ENCODE data around the gene TAS1R1. TPM values are rescaled to one million over a fixed set of nuclear protein-coding genes. Genes with fewer than 3 reads are reported as not detected.

TAS1R1 gene
- polyA plus RNA-seq, 3 donors = 0.09 to 0.21 (median 0.19) TPM

DNA sequence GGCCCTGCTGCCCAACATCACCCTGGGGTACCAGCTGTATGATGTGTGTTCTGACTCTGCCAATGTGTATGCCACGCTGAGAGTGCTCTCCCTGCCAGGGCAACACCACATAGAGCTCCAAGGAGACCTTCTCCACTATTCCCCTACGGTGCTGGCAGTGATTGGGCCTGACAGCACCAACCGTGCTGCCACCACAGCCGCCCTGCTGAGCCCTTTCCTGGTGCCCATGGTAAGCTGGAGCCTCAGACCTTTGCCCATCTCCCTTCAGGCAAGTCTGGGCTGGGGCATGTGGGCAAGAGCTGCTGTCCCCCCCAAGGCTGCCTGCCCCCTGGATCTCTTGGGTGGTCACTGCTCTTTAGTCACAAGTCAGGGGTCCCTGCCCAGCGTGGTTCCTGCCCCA is 15.9 kb downstream of the TAS1R1 start:
- no peak for DNase-seq

DNA sequence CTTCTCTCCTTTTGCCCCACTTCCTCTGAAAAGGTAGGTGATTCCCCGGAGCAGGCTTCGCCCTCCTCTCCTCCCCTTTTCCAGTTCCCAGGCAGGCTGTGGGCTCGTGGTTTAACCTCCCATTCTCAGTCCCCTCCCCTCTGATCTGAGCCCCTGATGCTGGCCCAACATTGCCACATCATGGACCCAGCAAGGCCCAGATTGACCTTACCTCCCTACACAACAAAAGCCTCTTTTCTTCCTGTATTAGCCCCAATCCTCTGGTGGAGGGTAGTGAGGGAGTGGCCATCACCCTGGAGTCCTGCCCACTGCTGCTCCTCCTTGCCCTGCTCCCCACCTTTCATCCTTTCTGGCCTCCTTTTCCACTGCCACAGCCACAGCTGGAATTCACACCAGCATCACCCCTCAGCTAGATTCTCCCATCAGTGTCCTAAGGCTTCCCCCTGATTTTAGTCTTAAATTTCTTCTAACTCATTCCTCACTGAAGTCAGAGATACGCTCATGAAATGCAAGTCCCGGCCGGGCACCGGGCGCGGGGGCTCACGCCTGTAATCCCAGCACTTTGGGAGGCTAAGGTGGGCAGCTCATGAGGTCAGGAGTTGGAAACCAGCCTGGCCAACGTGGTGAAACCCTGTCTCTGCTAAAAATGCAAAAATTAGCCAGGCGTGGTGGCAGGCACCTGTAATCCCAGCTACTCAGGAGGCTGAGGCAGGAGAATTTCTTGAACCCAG is 17.7 kb downstream of the TAS1R1 start:
- DNase-seq = no peak

DNA sequence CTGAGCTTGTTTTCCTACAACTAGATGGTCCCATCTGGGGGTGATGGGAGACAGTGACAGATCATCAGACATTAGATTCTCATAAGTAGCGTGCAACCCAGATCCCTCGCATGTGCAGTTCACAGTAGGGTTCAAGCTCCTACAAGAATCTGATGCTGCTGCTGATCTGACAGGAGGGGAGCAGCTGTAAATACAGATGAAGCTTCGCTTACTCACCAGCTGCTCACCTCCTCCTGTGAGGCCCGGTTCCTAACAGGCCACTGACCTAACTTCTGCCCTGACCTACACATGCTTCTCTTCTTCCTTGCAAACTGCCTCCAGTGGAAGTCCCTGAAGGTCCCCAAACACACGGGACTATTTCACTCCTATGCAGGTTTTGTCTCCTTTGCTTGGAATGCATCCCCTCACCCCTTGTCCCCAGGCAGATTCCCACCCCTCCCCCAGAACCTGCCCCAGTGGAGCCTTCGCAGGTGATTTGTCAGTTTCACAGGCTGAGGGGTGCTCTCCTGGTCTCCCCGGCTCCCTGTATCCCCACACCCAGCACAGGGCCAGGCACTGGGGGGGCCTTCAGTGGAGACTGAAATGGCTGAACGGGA is 19.0 kb downstream of the TAS1R1 start:
- DNase-seq = no peak

DNA sequence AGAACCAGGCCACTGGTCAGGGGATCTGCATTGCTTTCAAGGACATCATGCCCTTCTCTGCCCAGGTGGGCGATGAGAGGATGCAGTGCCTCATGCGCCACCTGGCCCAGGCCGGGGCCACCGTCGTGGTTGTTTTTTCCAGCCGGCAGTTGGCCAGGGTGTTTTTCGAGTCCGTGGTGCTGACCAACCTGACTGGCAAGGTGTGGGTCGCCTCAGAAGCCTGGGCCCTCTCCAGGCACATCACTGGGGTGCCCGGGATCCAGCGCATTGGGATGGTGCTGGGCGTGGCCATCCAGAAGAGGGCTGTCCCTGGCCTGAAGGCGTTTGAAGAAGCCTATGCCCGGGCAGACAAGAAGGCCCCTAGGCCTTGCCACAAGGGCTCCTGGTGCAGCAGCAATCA is 19.7 kb downstream of the TAS1R1 start:
- no peak for DNase-seq

DNA sequence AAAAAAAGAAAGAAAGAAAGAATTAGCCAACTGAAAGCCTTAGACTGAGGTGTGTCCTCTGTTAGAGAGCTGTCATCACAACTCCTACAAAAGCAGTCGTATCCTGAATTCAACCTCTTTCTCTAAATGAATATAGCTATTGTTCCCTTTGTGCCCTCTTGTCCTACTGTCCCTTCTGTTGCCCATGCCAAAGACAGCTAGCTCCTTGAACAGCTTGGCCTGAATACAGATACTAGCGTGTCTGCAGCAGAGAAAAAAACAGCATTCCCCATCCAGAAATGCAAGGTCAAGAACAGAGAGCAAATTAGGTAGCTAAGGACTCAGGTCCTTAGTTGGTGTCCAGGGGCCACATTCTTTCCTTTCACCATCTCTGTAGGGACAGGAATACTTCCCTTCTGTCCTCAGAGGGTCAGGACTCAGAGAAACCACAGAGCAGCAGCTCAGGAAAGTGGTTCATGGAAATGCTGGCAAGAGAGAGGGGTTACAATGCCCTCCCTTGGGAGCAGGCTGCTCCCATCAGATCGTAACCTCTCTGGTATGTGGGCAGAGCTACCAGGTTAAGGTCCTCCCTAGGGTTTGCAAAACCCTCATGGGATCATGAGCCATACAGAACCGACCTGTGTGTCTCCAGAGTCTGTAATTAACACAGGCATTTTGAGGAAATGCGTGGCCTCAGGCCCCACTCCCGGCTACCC is 22.9 kb downstream of the TAS1R1 start:
- DNase-seq = no peak

DNA sequence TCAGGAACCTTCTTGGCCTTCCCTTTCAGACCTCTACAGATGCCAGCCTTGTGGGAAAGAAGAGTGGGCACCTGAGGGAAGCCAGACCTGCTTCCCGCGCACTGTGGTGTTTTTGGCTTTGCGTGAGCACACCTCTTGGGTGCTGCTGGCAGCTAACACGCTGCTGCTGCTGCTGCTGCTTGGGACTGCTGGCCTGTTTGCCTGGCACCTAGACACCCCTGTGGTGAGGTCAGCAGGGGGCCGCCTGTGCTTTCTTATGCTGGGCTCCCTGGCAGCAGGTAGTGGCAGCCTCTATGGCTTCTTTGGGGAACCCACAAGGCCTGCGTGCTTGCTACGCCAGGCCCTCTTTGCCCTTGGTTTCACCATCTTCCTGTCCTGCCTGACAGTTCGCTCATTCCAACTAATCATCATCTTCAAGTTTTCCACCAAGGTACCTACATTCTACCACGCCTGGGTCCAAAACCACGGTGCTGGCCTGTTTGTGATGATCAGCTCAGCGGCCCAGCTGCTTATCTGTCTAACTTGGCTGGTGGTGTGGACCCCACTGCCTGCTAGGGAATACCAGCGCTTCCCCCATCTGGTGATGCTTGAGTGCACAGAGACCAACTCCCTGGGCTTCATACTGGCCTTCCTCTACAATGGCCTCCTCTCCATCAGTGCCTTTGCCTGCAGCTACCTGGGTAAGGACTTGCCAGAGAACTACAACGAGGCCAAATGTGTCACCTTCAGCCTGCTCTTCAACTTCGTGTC is 23.7 kb downstream of the TAS1R1 start:
- DNase-seq = no peak

DNA sequence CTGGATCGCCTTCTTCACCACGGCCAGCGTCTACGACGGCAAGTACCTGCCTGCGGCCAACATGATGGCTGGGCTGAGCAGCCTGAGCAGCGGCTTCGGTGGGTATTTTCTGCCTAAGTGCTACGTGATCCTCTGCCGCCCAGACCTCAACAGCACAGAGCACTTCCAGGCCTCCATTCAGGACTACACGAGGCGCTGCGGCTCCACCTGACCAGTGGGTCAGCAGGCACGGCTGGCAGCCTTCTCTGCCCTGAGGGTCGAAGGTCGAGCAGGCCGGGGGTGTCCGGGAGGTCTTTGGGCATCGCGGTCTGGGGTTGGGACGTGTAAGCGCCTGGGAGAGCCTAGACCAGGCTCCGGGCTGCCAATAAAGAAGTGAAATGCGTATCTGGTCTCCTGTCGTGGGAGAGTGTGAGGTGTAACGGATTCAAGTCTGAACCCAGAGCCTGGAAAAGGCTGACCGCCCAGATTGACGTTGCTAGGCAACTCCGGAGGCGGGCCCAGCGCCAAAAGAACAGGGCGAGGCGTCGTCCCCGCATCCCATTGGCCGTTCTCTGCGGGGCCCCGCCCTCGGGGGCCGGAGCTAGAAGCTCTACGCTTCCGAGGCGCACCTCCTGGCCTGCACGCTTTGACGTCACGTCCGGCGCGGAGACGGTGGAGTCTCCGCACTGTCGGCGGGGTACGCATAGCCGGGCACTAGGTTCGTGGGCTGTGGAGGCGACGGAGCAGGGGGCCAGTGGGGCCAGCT is 24.4 kb downstream of the TAS1R1 start, which contains the start of gene ZBTB48:
TSS of gene ZBTB48 (plus strand) at position 621 of the 745 bp plus-strand sequence. CDS start 616 bp downstream, outside the sequence.
- peak; percentile 99 for DNase-seq

DNA sequence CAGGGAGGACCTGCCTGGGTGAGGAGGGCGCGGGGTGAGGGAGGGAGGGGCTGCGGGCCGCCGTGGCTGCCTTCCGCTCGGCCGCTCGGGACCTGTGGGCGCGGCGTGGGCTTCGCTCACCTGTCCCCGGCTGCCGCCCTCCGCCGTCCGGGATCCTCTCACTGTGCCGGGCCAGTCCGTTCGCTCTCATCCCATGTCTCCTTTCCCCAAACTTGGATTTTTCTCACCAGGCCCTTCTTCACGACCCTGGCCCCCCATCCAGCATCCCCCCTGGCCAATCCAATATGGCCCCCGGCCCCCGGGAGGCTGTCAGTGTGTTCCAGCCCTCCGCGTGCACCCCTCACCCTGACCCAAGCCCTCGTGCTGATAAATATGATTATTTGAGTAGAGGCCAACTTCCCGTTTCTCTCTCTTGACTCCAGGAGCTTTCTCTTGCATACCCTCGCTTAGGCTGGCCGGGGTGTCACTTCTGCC is 25.0 kb downstream of the TAS1R1 start:
- DNase-seq = no peak

DNA sequence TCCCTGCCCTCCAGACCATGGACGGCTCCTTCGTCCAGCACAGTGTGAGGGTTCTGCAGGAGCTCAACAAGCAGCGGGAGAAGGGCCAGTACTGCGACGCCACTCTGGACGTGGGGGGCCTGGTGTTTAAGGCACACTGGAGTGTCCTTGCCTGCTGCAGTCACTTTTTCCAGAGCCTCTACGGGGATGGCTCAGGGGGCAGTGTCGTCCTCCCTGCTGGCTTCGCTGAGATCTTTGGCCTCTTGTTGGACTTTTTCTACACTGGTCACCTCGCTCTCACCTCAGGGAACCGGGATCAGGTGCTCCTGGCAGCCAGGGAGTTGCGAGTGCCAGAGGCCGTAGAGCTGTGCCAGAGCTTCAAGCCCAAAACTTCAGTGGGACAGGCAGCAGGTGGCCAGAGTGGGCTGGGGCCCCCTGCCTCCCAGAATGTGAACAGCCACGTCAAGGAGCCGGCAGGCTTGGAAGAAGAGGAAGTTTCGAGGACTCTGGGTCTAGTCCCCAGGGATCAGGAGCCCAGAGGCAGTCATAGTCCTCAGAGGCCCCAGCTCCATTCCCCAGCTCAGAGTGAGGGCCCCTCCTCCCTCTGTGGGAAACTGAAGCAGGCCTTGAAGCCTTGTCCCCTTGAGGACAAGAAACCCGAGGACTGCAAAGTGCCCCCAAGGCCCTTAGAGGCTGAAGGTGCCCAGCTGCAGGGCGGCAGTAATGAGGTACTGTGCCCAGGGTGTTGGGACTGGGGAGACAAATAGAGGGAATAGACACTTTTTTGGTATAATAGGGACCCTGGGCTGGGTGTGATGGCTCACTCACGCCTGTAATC is 25.7 kb downstream of the TAS1R1 start:
- no peak for DNase-seq

DNA sequence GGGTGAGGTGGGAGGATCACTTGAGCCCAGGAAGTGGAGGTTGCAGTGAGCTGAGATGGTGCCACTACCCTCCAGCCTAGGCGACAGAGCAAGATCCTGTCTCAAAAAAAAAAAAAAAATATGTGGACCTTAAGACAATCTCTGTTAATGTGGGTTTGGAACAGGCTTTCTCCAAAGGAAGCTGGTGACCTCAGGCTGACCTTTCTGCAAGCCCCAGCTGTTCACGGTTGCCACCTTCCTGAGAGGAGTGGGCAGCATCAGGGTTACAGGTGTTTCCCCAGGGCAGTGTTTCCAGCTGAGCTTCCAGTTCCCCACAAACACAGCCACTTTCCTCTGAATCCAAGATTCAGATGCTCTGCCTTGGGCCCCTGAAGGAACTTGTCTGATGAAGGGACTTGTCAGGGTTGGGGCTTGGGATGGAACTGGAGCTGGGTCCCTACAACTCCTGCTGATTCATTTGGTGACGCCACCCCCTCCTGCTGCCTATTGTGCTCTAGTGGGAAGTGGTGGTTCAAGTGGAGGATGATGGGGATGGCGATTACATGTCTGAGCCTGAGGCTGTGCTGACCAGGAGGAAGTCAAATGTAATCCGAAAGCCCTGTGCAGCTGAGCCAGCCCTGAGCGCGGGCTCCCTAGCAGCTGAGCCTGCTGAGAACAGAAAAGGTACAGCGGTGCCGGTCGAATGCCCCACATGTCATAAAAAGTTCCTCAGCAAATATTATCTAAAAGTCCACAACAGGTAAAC is 26.6 kb downstream of the TAS1R1 start:
- DNase-seq = no peak

DNA sequence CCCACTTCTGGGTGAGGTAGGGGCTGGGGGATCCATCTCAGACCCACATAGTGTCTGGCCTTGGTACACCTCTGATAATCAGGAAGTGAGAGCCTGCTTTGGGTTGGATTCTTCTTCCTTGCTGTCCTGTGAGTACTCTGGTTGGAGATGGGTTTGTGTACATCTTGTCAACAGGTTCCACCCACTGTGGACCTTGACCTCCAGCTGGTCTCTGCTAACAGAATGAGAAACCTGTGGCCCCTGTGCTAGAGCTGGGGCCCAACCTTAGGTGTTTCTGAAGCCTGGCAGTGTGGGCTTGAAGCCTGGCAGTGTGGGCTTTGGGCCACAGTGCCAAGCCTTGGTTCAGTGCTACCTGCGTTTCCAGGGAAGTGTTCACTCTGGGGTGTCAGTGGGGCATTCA is 27.3 kb downstream of the TAS1R1 start:
- DNase-seq = no peak

DNA sequence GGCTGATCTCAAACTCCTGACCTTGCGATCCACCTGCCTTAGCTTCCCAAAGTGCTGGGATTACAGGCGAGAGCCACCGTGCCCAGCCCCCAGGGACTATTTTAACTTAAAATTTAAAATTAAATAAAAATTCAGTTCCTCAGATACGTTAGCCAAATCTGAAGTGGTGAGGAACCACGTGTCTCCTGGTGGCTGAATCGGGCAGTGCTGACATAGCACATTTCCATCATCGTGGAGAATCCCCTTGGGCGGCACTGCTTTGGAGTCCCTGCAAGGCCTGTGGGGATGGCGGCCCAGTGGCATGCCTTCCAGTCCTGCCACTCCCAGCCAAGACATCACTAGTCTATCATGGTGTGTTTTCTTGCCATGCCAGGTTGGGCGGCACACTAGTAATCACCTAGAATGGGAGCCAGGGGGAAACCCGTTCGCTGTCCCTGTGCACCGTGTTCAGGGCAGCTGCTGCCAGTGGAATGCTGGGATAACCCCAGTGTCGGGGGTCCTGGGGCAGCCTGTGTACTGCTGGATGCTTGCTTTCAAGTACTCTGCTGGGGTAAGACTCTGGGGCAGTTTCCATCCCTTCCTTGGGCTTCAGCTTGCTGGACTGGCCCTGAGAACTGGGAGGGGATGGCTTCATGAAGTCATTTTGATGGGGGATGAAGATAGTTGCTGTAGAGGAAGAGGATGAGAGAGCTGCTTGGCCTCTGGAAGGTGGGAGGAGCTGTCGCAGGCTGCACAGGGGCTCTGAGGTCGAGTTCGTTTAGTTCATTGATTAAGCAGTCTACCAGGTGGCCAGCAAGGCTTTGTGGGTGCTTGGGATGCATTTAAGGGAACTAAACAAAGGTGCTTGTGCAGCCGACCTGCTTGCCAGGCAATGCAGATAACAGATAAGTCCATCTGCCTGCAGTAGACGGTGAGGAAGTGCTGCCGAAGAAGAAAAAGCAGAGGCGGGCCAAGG is 29.3 kb downstream of the TAS1R1 start:
- no peak for DNase-seq

DNA sequence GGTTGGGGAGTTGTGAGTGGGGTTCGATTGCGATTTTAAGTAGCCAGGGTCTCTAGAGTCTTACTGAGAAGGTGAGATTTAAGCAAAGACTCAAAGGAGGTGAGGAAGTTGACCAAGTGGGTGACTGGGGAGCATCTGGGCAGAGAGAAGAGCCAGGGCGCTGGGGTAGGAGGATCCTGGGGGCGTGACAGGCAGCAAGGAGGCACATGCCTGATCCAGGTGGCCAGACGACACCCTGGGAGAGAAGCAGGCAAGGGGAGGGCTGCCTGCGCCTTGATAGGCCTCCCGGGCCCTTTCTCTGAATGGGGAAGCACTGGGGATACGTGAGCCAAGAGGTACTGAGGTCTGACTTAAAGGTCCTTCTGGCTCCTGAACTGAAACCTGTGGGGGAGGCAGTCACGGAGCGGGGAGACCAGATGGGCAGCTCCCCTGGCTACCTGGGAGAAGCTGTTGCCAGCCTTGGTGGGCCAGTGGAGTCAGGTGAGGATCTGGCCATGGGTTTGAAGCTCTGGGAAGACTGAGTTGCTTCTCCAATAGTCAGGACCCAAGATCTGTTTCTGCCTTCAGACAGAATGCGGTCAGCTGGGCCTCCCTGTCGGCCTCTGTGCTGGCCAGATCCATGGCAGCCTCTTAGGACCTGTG is 30.1 kb downstream of the TAS1R1 start:
- no peak for DNase-seq

DNA sequence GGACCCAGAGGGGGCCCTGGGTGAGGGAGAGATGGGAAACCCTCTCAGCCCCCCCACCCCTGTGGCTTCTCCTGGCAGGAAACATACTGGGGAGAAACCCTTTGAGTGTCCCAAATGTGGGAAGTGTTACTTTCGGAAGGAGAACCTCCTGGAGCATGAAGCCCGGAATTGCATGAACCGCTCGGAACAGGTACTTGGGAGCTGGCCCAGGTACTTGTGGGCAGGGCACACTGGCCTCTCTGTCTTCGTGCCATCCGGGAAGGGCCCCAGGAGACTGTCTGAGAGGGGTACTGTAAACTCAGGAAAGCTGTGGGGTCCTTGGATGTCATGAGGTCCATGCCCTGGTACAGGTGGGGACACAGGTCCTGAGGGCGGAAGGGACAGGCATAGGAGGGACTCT is 30.7 kb downstream of the TAS1R1 start:
- no peak for DNase-seq

DNA sequence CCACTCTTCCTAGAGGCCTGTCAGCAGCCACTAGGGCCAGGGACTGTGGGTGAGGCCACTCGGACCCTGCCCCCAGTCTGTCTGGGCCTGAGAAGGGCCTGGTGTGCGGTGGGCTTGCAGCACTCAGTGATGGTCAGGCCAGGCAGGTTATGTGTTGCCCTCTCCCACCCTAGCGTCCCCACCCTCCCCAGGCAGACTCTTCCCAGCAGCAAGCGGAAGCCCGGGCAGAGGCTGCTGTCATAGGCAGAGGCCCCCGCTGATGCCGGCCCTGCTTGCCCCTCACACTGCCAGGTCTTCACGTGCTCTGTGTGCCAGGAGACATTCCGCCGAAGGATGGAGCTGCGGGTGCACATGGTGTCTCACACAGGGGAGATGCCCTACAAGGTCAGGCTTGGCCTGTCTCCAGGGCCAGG is 31.3 kb downstream of the TAS1R1 start:
- DNase-seq = no peak

DNA sequence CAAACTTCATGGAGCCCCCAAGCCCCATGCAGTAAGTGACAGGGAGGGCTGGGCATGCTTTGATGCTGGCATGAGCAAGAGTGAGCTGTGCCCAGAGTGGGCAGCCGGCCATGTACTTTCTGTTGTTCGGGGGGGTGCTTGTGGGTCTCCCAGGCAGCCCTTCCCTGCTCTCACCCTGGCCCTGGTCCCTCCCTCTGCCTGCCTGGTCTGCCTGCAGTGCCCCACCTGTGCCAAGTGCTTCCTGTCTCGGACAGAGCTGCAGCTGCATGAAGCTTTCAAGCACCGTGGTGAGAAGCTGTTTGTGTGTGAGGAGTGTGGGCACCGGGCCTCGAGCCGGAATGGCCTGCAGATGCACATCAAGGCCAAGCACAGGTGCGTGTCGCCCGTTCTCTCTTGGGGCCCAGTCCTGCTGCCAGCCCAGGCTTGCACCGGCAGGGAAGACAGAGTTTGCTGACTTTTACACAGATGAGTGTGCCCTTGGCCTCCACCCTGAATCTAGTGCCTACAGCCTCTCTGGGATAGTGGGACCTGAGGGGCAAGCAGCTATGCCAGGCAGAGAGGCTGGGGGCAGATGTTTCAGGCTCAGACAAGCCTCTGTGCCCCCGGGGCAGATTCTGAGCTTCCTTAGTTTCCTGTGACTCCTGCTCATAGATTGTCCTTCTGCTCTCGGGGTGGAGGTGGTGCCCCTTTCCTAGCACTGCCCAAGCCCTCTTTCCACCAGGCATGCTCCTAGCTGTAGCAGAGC is 32.3 kb downstream of the TAS1R1 start:
- DNase-seq = no peak

All from renal pelvis (tissue), 4 donors.